T47D (cell line): ENCODE results near the gene GAMT.
A peak's percentile ranks its signal among the peaks of the same experiment; 100 is the strongest.
"Not testable (repeated sequence)": the region's sequence is repeated elsewhere in the genome, so short reads cannot be mapped to it uniquely, and the experiment has no call there.

Source experiments
- DNase-seq, 2 experiments: peaks; one replicate each; pipeline versions ENCODE4 v3.0.0 to v3.0.0-alpha.2; 2011 to 2012; ENCODE audit warnings: low read depth in 1 of 2, low spot score in 1 of 2
- JUND ChIP-seq: IDR thresholded peaks from 2 replicates; pipeline ENCODE4 v1.6.1; 2012; ENCODE audit warnings: low read depth
- in situ Hi-C: cut with HindIII; loops from 2 replicates; pipeline ENCODE4 v1.10.0; 2016; ENCODE audit warnings: low sequenced_read_pairs, low pct_unique_long_range_greater_than_20kb

The GAMT gene

DNA sequence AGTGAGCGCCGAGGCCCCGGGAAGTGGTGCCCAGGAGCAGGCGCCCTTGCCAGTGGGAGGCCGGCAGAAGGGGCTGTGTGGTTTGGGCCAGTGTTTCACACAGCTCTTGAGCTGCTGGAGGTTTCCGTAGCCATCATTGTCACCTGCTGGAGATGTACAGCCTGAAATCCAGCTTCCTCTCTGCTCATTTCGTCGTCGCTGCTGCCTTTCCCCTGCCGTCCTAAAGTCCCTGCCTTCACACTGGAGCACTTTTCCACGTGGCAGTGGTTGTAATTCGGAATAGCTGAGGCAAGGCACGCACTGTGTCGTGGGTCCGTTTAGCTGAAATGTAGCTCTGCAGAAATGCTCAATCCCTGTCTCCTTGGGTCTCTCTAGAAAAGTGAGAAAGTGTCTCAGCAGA lies 19.2 kb upstream of the GAMT start:
- no peak for TF ChIP-seq JUND
- in situ Hi-C loops: no loop called here
- DNase-seq: no peak

DNA sequence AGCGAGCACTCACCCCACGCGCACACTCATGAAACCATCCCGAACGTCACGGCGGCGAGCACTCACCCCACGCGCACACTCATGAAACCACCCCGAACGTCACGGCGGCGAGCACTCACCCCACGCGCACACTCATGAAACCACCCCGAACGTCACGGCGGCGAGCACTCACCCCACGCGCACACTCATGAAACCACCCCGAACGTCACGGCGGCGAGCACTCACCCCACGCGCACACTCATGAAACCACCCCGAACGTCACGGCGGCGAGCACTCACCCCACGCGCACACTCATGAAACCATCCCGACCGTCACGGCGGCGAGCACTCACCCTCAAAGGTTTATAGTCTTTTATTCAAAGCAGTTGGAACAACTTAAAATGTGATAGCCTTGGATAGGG lies 18.7 kb upstream of the GAMT start:
- DNase-seq, in situ Hi-C loops: not testable (repeated sequence)

DNA sequence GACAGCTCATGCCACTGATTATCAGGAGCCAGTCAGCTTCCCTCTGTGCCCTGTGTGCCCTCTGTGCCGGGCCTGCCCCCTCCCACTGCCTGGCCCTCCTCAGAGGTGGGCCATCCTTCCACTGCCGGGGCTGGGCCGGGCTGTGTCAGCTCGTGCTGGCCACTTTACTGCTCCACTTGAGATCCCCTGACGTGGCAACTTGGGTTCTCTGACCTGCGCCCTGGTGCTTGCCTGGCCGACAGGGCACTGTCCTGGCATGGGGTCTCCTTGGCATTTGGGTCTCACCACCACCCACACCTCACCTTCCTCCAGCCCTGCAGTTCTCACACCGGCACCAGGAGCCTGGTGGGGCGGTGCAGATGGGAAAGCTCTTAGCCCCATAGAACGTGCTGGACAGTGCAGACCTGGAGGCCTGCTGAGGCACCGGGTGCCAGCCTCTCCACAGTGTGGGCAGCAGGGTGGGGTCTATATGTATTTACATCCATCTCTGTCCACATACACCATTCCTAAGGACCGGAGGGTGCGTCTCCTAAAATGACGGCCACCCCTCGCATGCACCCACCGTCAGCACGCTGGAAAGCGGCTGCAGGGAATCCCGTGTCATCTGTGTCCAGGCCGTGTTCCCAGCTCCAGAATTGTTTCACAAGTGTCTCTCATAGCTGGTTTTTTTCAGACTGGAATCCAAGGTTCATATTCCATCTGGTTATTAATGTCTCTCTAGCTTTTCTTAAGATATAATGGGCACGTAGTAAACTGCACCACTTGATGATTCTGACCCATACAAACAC lies 17.8 kb upstream of the GAMT start:
- DNase-seq: no peak
- no peak for TF ChIP-seq JUND
- in situ Hi-C loops: no loop called here

DNA sequence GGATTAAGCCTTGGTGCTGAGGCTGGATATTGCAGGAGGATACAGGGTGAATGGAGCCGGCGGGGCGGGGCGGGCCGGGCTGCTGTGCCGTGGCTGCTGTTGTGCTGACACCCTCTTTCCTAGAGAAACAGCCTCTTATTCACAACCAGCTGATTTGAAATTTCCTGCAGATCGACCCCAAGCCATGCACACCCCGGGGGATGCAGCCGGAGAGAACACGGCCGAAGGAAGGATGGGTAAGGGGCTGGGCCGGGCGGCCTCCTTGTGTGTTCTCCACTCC lies 17.1 kb upstream of the GAMT start:
- in situ Hi-C loops: no loop called here
- no peak for DNase-seq

DNA sequence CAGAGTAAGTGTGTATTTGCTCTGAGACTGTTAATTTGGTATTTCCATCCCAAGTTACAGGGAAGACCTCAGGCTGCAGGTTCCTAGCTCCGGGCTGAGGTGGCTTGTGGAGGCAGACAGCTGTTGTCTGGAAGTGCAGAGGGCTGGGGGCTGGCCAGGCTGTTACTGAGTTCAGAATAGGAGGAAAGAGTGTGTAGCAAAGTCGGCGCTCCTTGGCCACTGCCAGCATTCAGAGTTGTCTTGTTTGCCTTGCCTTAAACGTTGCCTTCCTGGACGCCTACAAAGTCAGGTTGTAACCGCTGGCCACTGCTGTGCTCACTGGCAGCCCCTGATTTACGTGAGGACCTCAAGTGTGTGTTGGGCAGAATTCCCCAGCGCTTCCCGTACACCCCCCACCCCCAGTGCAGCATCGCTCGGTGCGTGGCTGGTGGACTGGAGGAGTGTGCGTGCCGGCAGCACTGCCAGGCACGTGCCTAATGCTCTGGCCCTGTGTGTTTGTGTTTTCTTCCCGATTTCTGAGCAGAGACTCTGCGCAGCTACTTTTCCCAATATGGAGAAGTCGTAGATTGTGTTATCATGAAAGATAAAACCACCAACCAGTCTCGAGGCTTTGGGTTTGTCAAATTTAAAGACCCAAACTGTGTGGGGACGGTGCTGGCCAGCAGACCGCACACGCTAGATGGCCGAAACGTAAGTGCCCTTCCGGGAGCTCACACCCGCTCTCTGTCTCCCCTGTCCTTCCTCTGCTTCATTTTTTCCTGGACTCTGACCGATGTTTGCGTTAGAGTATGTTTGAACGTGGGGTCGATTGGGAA lies 16.5 kb upstream of the GAMT start:
- in situ Hi-C loops: no loop called here
- no peak for DNase-seq
- TF ChIP-seq JUND: no peak

More for the DNA sequence above, 17.1 kb upstream of the GAMT start:
- no peak for TF ChIP-seq JUND

DNA sequence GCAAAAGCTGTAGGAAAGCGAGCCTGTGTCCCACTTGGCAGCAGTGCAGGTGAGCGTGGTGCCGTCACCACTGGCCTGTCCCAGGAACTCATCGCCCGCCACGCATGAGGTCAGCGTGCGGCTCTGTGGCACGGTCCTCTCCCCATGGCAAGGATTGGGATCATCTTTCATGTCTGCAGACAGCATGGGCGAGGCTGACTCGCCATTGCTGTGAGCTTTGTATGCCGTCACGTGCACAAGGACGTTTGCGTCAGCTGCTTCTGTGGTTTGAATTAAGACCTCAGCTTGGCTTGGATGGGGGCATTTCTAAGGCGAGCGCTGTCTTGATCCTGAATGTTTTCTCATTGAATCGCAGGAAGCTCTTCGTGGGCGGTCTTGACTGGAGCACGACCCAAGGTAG lies 15.8 kb upstream of the GAMT start:
- DNase-seq: no peak
- TF ChIP-seq JUND: no peak
- in situ Hi-C loops: no loop called here

DNA sequence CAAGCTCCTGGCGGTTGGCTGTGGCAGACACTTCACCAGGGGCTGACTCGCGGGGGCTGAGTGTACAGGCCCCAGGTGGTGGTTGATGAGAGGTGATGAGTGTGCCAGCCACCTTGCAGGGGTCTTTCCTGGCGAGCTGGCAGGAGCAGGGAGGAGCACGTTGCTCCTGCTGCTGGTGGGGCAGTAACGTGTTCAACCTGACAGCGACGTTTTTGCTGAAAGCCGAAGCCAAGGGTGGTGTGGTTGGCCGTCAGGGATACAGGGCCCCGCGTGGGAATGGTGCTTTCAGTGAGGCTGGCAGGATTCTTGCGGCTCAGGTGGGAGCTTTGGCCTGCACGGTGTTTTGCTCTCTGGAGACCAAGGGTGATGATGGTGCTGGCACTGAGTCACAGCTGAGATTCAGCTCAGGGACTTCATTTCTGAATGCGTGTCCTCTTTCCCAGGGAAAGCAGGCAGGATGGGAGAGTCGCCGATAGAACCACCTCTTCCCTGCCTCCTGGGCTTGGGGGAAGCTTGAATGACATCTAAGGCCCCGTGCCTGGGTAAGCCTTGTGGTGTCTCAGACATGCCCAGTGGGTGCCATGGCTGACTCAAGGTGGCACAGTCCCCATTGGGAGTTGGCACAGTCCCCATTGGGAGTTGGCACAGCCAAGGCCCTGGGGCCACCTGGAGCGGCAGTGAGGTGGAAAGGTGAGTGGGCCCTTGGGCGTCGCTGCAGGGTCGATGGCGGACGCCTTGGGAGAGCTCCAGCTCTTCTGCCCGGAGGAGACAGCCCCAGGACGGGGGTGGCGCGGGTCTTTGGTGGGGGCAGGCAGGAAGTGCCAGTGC lies 14.9 kb upstream of the GAMT start:
- in situ Hi-C loops: no loop called here
- TF ChIP-seq JUND: no peak
- DNase-seq: no peak

DNA sequence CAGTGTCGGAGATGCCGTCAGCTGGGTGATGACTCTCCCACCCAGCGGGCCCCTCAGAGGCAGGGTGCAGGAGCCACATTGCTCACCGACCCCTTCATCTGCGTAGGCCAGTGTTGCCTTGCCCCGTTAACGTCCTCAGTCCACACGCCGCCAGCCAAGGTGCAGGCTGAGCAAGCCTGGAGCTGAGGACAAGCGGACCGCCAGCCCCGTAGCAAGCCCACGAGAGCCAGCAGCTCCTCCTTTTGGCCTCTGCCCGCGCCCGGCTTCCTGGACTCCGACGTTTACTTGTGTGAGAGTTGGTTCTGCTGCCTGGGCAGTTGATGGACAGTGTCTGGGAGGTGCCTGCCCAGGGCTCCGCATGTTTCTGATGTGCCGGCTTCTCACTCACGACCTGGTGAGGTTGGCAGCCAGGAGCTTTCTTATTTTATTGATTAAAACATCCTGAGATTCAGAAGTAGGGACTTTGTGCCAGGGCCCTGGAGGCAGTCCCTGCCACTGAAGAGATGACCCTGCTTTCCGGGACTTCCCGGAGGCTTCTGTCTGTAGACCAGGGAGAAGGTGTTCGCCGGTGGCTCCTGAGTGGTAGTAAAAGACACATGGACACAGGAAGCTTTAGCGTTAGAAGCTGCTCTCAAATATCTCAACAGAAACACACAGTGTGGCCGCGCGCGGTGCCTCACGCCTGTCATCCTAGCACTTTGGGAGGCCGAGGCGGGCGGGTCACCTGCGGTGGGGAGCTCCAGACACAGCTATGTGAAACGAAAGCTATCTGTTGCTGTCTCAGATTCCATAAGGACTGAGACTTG lies 11.9 kb upstream of the GAMT start:
- DNase-seq: no peak
- in situ Hi-C loops: no loop called here
- TF ChIP-seq JUND: no peak

DNA sequence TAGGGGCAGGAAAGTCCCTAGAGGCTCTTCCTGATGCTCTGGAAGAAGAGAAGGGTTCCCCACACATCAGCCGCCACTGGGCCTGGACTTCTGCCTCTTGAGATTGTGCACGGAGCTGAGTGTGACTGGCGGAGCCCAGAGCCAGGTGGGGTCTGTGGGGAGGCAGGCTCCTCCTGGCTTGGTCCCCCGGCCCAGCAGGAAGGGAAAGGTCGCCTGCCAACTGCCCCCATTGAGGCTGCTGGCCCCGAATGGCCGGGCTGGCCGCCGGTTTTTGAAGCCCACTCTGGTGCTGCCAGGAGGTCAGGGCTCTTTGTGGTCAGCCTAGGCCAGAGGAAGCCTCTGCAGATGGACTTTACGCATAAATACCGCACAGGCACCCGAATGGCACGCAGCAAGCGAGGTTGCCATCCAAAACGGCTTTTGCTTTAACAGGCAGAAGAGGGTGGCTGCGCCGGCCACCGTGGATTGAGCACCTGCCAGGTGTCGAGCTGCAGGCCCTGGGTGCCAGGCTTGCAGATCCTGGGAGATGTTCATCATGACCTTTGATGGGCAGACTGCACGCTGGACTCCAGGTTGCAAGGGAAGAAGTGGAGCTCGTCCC lies 11.1 kb upstream of the GAMT start:
- in situ Hi-C loops: no loop called here
- no peak for DNase-seq
- no peak for TF ChIP-seq JUND

DNA sequence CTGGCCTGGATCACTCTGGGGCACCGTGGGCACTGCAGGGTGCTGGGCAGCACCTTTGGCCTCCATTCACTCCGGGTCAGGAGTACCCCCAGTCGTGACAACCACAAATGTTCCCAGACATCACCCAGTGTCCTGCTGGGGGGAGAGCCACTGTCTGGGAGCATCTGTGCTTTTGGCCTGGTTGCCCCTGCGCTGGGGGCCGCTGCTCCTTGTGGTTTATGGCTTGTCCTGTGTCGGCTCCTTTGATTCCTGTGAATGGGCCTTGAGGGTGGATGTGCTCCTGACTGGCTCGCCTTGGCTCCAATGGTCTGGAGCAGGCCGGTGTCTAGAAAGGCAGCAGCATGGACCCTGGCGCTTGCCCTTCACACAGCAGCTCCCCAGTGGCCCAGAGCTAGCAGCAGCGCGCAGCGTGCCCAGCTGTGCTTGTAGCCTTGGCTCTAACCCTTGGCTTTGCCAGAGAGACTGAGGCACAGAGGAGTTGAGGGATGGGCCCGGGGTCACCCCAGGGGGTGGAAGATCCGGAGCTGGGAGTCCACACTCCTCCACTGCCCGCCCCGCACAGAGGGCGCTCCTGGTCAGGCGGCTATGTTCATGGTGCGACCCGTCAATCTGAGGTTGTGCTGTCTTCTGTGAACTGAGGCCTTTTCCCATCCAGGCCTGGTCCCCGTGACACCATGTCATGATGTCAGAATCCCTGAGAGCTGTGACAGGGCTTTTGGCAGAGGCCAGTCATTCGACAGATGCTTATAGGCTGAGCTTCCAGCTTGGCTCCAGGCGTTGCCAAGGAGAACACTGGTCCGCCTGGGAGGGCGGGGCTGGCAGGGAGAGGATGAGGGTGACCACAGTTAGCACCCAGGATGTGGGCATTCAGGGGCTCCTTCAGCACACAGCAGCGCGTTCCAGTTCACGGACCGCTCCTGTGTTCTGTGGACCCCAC lies 10.2 kb upstream of the GAMT start:
- TF ChIP-seq JUND: no peak
- in situ Hi-C loops: no loop called here
- DNase-seq: peak in 1 of 2 experiments; percentile 55

DNA sequence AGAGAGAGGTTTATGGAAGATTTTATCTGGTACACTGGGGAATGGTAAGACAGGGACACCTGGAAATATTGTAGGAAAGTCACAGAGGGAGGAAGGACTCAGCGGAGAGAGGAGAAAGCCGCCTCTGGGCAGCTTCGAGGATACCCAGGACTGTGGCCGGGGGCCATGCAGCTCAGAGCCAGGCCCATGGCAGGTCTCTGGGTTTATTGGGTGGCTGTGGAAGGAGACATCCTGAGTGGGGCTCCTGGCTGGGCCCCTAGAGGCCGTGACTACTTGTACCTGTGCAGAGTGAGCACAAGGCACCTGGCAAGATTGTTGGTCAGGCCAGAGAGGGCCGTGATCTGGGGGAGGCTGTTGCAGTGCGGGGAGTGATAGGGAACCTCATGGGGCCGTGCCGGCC lies 9.4 kb upstream of the GAMT start:
- DNase-seq: no peak
- TF ChIP-seq JUND: no peak
- in situ Hi-C loops: no loop called here
